ENCODE data around the gene PFKP.

- TF ChIP-seq, protein P1, sequence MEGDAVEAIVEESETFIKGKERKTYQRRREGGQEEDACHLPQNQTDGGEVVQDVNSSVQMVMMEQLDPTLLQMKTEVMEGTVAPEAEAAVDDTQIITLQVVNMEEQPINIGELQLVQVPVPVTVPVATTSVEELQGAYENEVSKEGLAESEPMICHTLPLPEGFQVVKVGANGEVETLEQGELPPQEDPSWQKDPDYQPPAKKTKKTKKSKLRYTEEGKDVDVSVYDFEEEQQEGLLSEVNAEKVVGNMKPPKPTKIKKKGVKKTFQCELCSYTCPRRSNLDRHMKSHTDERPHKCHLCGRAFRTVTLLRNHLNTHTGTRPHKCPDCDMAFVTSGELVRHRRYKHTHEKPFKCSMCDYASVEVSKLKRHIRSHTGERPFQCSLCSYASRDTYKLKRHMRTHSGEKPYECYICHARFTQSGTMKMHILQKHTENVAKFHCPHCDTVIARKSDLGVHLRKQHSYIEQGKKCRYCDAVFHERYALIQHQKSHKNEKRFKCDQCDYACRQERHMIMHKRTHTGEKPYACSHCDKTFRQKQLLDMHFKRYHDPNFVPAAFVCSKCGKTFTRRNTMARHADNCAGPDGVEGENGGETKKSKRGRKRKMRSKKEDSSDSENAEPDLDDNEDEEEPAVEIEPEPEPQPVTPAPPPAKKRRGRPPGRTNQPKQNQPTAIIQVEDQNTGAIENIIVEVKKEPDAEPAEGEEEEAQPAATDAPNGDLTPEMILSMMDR (IDR thresholded peaks at IDR 0.05; ENCODE audit: poor library complexity), result no peak
- TF ChIP-seq EZH2phosphoT487 (IDR thresholded peaks at IDR 0.05; ENCODE audit: low read depth, severe bottlenecking, unreplicated experiment), result no peak
Measured at GRCh38 chr10:3085785-3086567, 18.6 kb downstream of the PFKP start.
